Thyroid gland (tissue), 4 donors: Measurements from ENCODE around the gene ZC3H6. TPM values are rescaled to one million over a fixed set of nuclear protein-coding genes. Genes with fewer than 3 reads are reported as not detected.

Experiments used
- DNase-seq, 2 donors: peaks; one replicate each; pipeline ENCODE4 v3.0.0-alpha.2; 2019
- H3K27ac ChIP-seq, 3 donors: fragments of 200-600 bp; sonication (generic); 1 replicate in 2 of 3; 2 replicates in 1 of 3; pipeline ENCODE4 v1.5.1; 2016 to 2019; ENCODE audit warnings: mild to moderate bottlenecking in 1 of 3, moderate library complexity in 1 of 3
- H3K27me3 ChIP-seq: fragments of 200-600 bp; sonication (generic); one replicate; pipeline ENCODE4 v1.5.1; 2019
- H3K36me3 ChIP-seq, 2 donors: fragments of 200-600 bp; sonication (generic); one replicate each; pipeline ENCODE4 v1.5.1; 2016 to 2019
- H3K4me1 ChIP-seq, 2 donors: fragments of 200-600 bp; sonication (generic); one replicate each; pipeline ENCODE4 v1.5.1; 2017 to 2019
- H3K4me3 ChIP-seq, 3 donors: fragments of 200-600 bp; sonication (generic); replicated peaks in 1 of 3; 1 replicate in 2 of 3; 2 replicates in 1 of 3; pipeline ENCODE4 v1.5.1; 2016; ENCODE audit warnings: mild to moderate bottlenecking in 1 of 3
- H3K9me3 ChIP-seq: fragments of 200-600 bp; sonication (generic); one replicate; pipeline ENCODE4 v1.5.1; 2017
- CTCF ChIP-seq, 6 experiments: fragments of 200-600 bp in 3 of 6; fragments of 450-650 bp in 3 of 6; sonication (generic) in 3 of 6; IDR thresholded peaks; one replicate each; pipeline ENCODE4 v1.5.1; 2016 to 2019; ENCODE audit warnings: antibody characterized with exemption in 6 of 6, mild to moderate bottlenecking in 2 of 6, inconsistent platforms in 1 of 6, moderate library complexity in 1 of 6
- POLR2A ChIP-seq, 2 donors: fragments of 450-650 bp; IDR thresholded peaks; one replicate each; pipeline ENCODE4 v1.6.1; 2017; ENCODE audit warnings: antibody characterized with exemption in 2 of 2, mild to moderate bottlenecking in 2 of 2, moderate library complexity in 1 of 2
- WGBS, 2 donors: methylation state at CpG; one replicate each; pipeline ENCODE4 v1.1.5; 2017; 5-methylcytosine and 5-hydroxymethylcytosine counted together
- intact Hi-C: fragments of 100-400 bp; cut with DNase I; formaldehyde crosslinking; loops from one replicate; pipeline ENCODE4 v1.15.1; 2023
- total RNA-seq, 4 donors: library from RNA; depleted of rRNA; stranded (reverse); fragments of >200 nt; gene quantifications; one replicate each; pipeline ENCODE4 v1.2.3, GENCODE V29; 2016

ZC3H6 gene
- total RNA-seq, 4 donors from 2014 or later, result 17.4 to 20.1 (median 19.0) TPM

GRCh38 chr2:112255875-112256274, 19.5 kb upstream of the ZC3H6 start:
- 79 to 80% methylated on average over 2 of the region's 2 CpGs for WGBS, 2 donors
- TF ChIP-seq CTCF (IDR thresholded peaks at IDR 0.05), result no peak
- no peak for TF ChIP-seq POLR2A (IDR thresholded peaks at IDR 0.05)
- H3K36me3 ChIP-seq, result no peaks in the 10 kb centered on the region
- intact Hi-C loops, result loop anchor here (5.0 kb wide), 1 partner anchor 134 kb away; no protein-coding TSS in a partner anchor
- no peak for DNase-seq
- H3K27me3 ChIP-seq, result no peaks in the 10 kb centered on the region
- H3K4me1 ChIP-seq, result peaks cover 4 to 9% of the 10 kb centered on the region in 2 donors
- H3K27ac ChIP-seq, result no peak overlapping the region
- no peaks in the 10 kb centered on the region for H3K9me3 ChIP-seq
- H3K4me3 ChIP-seq, result no peak overlapping the region

- intact Hi-C loops, result loop anchor here (5.0 kb wide), 1 partner anchor 134 kb away; no protein-coding TSS in a partner anchor
These were observed 18.7 kb upstream of the ZC3H6 start for GRCh38 chr2:112256654-112257053.

GRCh38 chr2:112257575-112257974, 17.8 kb upstream of the ZC3H6 start:
- Histone ChIP-seq H3K4me3 (no peak overlapping the region), H3K27me3 (no peaks in the 10 kb centered on the region), H3K36me3 (no peaks in the 10 kb centered on the region), H3K9me3 (no peaks in the 10 kb centered on the region), H3K27ac (no peak overlapping the region), H3K4me1 (peaks cover 4 to 9% of the 10 kb centered on the region in 2 donors)
- intact Hi-C loops, result loop anchor here (5.0 kb wide), 1 partner anchor 135 kb away; no protein-coding TSS in a partner anchor
- WGBS, 2 donors, result 80 to 84% methylated on average over 4 of the region's 4 CpGs
- no peak for DNase-seq
- TF ChIP-seq CTCF (IDR thresholded peaks at IDR 0.05) (no peak), POLR2A (IDR thresholded peaks at IDR 0.05) (no peak)

More at GRCh38 chr2:112256654-112257053, 18.7 kb upstream of the ZC3H6 start:
- Histone ChIP-seq H3K27ac (no peak overlapping the region), H3K27me3 (no peaks in the 10 kb centered on the region), H3K4me3 (no peak overlapping the region), H3K9me3 (no peaks in the 10 kb centered on the region), H3K36me3 (no peaks in the 10 kb centered on the region), H3K4me1 (peaks cover 4 to 9% of the 10 kb centered on the region in 2 donors)
- no peak for DNase-seq
- TF ChIP-seq POLR2A (IDR thresholded peaks at IDR 0.05) (no peak), CTCF (IDR thresholded peaks at IDR 0.05) (no peak)
- WGBS, 2 donors, result 89 to 95% methylated on average over 2 of the region's 2 CpGs

DNA sequence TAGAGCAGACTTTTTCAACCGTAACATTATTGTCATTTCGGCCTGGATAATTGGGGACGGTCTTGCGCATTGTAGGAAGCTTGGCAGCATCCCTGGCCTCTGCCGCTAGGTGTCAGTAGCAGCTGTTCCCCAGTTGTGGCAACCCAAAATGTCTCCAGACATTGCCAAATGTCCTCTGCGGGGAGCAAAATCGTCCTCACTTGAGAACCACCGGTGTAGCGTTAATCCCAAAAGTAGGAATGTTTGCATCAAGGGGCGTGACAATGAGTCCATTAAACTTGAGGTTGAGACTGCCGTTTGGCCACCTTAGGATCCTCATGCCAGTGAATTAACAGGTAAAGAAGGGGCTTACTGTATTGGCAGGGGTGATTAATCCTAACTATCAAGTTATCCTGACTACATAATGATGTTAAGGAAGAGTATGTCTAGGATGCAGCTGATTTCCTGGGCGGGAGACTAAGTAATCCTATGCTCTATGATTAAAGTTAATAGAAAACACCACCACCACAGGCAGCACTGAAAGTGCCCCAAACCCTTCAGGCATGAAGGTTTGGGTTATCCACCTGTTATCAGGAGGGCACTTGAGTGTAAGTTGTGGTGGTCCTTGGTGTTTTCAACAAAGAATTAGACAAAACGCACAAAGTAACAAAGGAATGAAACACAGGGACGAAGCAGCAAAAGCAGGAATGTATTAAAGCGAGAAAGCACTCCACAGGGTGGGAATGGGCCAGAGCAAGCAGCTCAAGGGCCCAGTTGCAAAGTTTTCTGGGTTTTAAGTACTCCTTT, 15.7 kb upstream of the ZC3H6 start:
- H3K27ac ChIP-seq, result no peak overlapping the region
- no peaks in the 10 kb centered on the region for H3K27me3 ChIP-seq
- 19 to 21% methylated on average over 15 of the region's 15 CpGs for WGBS, 2 donors
- TF ChIP-seq POLR2A (IDR thresholded peaks at IDR 0.05) (no peak), CTCF (IDR thresholded peaks at IDR 0.05) (peak; percentile 85 to 96 (median 92))
- H3K9me3 ChIP-seq, result no peaks in the 10 kb centered on the region
- H3K4me3 ChIP-seq, result no peak overlapping the region
- no peaks in the 10 kb centered on the region for H3K36me3 ChIP-seq
- H3K4me1 ChIP-seq, result peaks cover 3 to 4% of the 10 kb centered on the region in 2 donors
- intact Hi-C loops, result loop anchor here (5.0 kb wide), 2 partner anchors 137 to 178 kb away; no protein-coding TSS in a partner anchor
- DNase-seq, result peak; percentile 82 to 87

GRCh38 chr2:112260295-112260625, 15.1 kb upstream of the ZC3H6 start:
- WGBS, 2 donors, result 95 to 100% methylated on average over 3 of the region's 3 CpGs
- no peaks in the 10 kb centered on the region for H3K36me3 ChIP-seq
- intact Hi-C loops, result loop anchor here (5.0 kb wide), 1 partner anchor 177 kb away; no protein-coding TSS in a partner anchor

More at GRCh38 chr2:112260295-112260625, 15.1 kb upstream of the ZC3H6 start:
- peaks cover 2 to 3% of the 10 kb centered on the region in 2 donors for H3K4me1 ChIP-seq
- no peak for DNase-seq
- H3K9me3 ChIP-seq, result no peaks in the 10 kb centered on the region
- H3K4me3 ChIP-seq, result no peak overlapping the region
- no peak overlapping the region for H3K27ac ChIP-seq
- TF ChIP-seq POLR2A (IDR thresholded peaks at IDR 0.05), result no peak
- no peaks in the 10 kb centered on the region for H3K27me3 ChIP-seq
